ENCODE results near the gene CNKSR3.
A peak's percentile ranks its signal among the peaks of the same experiment; 100 is the strongest.
"Not testable (repeated sequence)": the region's sequence is repeated elsewhere in the genome, so short reads cannot be mapped to it uniquely, and the experiment has no call there.

The CNKSR3 gene

DNA sequence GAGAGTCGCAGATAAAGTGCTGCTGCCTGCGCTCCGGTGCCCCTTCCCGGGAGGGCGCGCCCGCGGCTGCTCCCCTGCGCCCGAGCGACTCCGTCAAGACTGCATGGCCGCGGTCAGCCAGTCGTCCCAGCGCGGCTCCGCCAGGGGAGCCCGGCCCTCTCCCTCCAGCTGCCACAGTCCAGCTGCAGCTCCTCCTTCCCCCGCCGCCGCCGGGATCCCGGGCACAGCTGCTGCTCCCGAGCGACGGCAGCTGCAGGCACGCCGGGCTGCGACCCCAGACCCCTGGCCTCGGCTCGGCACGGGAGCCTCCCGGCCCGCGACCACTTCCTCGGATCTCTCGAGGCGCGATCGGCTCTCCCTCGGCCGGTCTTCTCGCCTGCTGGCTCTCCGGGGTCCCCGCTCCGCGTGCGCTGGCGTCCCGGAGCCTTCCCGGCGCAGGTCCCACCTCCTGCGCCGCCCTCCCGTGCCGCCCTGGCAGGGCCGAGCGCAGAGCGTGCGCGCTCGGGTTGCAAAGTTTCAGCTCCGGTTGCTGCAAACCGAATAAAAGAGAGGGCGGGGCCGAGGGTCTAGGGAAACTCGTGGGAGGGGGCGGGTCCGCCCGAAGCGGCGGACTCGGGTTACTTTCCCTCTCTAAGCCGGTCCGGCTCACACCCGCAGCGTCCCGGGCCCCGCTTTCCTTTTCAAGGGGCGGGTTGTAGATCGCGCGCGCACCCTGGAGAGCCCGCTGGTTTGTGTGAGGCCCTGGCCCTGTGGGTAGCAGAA lies at the start of gene CNKSR3:
Gene CNKSR3 (minus strand): TSS at position 542 of the 762 bp plus-strand sequence. CDS start 571 bp downstream, outside the sequence.
- in situ Hi-C loops (cut with HindIII; ENCODE audit: low pct_ligation_motif_present, low pct_unique_long_range_greater_than_20kb, low sequenced_read_pairs), result no loop called here
- peak; percentile 89 for DNase-seq

DNA sequence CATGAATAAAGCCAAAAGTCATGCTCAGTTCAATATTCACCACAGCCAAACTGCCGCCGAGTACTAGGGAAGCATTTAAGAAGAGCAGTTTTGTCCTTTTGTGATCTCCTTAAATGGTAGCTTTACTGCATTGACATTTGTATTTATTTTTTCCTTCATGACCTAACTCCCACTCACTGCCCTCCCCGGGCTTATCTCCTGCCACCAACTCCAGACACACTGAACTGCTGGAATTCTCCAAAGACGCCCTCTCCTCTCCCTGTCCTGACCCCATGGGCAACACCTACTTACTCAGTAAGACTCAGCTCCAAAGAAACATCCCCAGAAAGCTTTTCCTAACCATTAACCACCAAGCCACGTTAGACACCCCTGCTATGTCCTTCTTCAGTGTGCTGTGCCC lies 48.5 kb upstream of the CNKSR3 start:
- in situ Hi-C loops (cut with HindIII; ENCODE audit: low pct_ligation_motif_present, low pct_unique_long_range_greater_than_20kb, low sequenced_read_pairs), result no loop called here
- DNase-seq, result no peak

DNA sequence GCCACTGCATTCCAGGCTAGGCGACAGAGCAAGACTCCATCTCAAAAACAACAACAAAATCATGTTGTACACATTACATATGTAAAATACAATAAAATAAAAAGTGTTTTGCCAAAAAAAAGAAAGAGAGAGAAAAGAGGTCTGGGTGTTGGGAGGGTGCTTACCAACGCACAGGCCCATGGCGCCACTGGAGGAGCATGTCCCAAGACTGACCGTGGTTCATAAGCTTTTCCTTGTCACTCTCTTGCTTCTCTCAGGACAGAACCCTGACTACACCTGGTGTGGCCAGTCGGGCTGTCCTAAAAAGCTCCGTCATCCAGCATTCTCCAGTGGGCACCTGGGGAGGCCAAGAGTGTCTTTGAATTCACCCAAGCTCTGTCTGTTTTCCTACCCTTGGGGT lies 48.0 kb upstream of the CNKSR3 start:
- DNase-seq, result no peak
- in situ Hi-C loops (cut with HindIII; ENCODE audit: low pct_ligation_motif_present, low pct_unique_long_range_greater_than_20kb, low sequenced_read_pairs), result no loop called here

DNA sequence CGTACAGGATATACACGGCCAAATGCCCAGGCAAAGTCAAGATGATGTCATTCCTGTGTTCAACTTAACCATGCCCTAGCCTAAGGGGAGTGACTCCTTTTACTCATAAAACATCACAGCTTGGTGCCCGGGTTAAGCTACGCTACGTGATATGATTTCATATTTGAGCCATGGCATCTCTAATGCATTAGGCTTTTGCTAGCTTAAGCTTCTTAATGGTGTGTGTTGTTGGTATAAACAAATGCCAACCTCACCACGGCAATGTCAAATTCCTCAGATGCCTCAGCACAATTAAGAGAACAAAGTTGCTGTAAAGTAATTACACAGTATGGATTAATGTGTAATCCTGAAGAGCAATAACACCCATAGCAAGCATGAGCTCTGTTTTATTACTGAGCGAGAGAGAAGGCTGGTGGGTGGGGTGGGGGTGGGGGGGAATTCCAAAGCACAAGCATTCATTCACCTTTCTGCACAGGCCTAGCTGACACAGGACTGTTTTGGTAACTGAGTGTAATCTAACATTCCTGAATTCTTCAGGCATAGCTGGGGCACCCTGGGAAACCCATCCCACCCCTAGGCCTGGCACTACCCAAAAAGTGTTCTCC lies 44.7 kb upstream of the CNKSR3 start:
- in situ Hi-C loops (cut with HindIII; ENCODE audit: low pct_ligation_motif_present, low pct_unique_long_range_greater_than_20kb, low sequenced_read_pairs), result no loop called here
- peak; percentile 10 for DNase-seq

DNA sequence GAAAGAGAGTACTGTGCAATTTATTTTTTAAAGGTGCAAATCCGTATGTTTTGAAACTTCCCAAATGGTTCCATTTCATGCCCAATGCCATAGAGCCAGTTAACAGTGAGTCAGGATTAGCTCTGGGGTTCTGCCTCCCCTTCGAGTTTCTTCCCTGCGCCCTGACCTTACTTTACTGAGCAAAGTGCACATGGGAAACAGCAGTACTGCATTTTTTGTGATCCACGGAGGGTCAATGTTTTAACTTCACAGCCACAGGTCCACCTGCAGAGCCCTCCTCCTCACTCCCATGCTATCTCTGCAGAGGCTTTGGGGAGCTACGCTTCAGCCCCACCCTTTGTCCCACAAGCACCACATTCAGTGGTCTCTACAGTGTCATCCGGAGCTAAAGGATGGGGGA lies 44.0 kb upstream of the CNKSR3 start:
- in situ Hi-C loops (cut with HindIII; ENCODE audit: low pct_ligation_motif_present, low pct_unique_long_range_greater_than_20kb, low sequenced_read_pairs), result no loop called here
- no peak for DNase-seq

DNA sequence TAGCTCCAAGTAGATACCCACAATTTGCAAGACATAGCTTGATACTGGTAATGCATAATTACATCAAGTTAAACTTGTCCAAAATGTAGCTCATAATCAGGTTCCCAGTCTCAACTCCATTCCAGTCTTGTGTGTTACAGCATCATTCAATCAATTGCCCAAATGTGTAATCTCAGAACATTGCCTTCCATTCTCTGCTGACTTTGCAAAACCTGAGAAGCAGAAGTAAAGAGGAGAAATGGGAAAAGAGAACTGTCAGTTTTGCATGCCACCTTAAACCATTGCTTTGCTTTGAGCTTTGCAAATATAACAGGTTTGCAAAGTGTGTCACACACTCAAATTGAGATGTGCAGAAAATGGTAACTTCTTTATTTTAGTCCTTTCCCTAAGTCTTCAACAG lies 40.3 kb upstream of the CNKSR3 start:
- no peak for DNase-seq
- in situ Hi-C loops (cut with HindIII; ENCODE audit: low pct_ligation_motif_present, low pct_unique_long_range_greater_than_20kb, low sequenced_read_pairs), result no loop called here

DNA sequence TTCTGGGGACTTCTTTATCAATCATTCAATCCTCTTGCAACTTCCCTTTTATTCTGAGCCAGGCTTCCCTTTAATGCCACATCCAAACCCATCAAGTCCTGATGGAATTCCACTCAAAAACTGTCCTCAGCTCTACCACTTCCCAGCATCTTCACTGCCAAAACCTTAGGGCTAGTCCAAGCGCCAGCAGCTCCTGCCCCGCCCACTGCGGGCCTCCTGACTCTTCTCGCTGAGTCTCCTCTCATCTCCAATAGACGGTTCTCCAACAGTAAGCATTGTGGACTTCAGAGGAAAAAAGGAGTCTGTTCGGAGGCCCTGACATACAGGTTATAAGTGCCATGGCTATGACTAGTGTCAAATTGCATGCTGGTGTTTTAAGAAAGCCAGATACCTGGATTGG lies 38.7 kb upstream of the CNKSR3 start:
- in situ Hi-C loops (cut with HindIII; ENCODE audit: low pct_ligation_motif_present, low pct_unique_long_range_greater_than_20kb, low sequenced_read_pairs), result no loop called here

DNA sequence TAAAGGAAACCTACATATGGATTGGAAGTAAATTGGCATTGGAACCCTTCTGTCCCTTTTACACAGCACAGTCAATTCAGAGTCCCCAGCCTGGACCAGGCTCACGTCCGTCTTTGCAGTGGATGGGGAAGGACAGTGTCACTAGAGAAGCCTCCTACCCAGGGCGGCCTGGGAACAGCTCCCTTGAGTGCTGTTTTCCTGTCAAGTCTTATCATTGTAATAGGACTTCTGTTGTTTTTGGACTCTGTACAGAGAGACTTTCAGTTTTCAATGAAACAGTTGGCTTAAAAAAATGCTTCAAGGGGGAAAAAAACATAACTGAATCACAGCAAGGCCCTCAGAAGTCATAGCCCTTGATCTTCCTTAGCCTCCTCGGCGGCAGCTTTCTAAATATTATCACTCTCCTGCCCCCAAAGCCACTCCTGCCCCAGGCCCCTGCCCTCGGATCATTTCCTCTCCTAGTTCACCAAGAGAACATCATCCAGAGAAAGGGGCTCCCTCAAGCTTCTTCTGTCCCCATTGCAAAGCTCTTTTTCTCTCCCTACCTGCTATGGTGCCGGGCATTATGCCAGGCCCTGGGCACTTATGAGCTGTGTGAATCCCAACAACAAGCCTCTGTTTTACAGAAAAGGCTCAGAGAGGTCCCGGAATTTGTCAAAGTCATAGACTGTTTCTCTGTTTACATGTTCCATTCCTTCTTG lies 37.8 kb upstream of the CNKSR3 start:
- in situ Hi-C loops (cut with HindIII; ENCODE audit: low pct_ligation_motif_present, low pct_unique_long_range_greater_than_20kb, low sequenced_read_pairs), result no loop called here
- no peak for DNase-seq

More for the DNA sequence above, 38.7 kb upstream of the CNKSR3 start:
- no peak for DNase-seq

DNA sequence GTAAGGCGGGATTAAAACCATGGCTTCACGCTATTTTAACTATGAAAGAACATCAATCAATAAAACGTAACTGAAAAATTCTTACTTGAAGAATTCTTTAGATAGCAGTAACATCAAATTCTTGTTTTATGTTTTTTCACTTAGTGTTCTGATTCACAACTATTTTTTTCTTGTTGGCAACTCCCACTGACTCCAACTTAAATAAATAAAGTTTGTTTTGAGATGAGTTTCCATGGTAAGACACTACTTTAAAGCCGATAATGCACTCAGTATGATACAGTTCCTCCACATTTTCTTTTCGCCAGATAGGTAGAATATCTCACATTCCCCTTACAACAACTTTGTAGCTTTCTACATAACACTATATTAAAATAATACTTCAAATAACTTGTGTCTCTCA lies 33.1 kb upstream of the CNKSR3 start:
- DNase-seq, result no peak
- in situ Hi-C loops (cut with HindIII; ENCODE audit: low pct_ligation_motif_present, low pct_unique_long_range_greater_than_20kb, low sequenced_read_pairs), result no loop called here

DNA sequence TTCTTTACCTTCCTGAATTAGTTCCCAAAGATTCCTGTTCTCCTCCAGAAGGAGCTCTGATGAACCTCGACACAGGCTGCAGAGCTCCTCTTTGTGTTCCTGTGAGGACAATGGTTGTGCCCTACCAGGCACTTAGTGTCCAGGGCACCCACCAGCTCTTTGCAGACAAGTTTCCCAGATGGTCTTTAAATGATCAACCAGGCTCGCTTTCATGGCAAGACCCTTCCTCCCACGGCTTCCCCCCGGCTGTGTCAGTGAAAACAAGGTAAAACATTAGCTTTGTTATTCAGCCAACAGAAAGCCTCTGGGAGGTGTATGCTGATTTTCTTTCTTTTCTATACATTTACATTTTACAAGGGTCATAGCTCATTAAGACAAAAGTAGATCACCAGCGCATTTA lies 32.3 kb upstream of the CNKSR3 start:
- in situ Hi-C loops (cut with HindIII; ENCODE audit: low pct_ligation_motif_present, low pct_unique_long_range_greater_than_20kb, low sequenced_read_pairs), result no loop called here
- DNase-seq, result no peak

DNA sequence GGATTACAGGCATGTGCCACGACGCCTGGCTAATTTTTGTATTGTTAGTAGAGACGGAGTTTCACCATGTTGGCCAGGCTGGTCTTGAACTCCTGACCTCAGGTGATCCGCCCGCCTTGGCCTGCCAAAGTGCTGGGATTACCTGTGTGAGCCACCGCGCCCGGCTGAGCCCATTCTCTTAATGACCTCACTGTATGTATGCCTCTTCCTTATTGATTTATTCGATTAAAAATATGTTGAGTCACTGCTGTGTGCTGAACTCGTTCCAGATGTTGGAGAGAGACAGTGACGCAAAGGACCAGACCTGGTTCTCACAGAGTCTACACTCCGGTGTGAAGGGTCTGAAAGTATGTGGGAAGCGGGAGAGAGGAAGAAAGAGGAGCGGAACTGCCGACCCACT lies 31.4 kb upstream of the CNKSR3 start:
- in situ Hi-C loops (cut with HindIII; ENCODE audit: low pct_ligation_motif_present, low pct_unique_long_range_greater_than_20kb, low sequenced_read_pairs); DNase-seq: not testable (repeated sequence)

DNA sequence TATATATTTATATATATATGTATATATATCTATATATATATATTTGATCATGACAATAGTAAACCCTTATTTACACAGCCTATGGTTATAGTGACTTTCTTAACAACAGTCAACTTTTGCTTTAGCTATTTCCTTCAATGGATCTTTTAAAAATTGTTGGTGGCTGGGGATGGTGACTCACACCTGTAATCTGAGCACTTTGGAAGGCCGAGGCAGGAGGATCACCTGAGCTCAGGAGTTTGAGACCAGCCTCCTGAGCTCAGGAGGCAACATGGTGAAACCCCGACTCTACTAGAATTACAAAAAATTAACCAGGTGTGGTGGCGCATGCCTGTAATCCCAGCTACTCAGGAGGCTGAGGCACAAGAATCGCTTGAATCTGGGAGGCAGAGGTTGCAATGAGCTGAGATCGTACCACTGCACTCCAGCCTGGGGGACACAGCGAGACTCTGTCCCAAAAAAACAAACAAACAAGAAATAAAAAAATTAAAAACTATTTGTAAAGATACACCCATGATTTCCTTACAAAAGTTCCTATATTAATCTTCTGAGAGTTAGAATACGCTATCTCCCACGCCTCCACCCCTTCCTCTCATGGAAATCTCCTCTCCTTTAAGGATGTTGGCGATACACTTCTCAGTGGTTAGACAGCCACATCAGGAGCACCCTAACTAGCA lies 29.2 kb upstream of the CNKSR3 start:
- in situ Hi-C loops (cut with HindIII; ENCODE audit: low pct_ligation_motif_present, low pct_unique_long_range_greater_than_20kb, low sequenced_read_pairs), result no loop called here
- no peak for DNase-seq

DNA sequence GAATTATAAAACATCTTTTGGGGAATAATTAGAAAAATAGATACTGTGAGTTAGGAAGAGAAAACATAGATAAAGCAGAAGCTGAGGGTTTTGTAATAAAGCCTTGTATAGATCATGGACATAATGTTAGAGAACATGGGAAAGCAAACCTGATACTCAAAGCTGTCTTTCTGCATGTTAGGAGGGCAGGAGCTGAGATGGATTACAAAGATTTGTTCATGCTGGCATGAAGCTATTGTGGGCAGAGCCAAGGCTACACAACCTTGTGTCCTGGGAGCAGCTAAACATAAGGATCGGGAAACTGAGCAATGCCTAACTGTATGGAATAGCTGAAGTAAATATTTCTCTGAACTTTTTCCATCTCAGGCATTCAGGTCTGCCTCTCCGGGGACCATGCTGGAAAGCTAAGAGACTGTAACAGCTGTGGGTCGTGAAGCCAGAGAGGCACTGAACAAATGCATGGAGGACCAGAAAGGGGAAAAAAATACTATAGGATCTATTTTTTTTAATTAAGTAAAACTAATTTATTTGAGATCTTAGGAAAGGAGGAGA lies 28.2 kb upstream of the CNKSR3 start:
- DNase-seq, result no peak
- in situ Hi-C loops (cut with HindIII; ENCODE audit: low pct_ligation_motif_present, low pct_unique_long_range_greater_than_20kb, low sequenced_read_pairs), result no loop called here

DNA sequence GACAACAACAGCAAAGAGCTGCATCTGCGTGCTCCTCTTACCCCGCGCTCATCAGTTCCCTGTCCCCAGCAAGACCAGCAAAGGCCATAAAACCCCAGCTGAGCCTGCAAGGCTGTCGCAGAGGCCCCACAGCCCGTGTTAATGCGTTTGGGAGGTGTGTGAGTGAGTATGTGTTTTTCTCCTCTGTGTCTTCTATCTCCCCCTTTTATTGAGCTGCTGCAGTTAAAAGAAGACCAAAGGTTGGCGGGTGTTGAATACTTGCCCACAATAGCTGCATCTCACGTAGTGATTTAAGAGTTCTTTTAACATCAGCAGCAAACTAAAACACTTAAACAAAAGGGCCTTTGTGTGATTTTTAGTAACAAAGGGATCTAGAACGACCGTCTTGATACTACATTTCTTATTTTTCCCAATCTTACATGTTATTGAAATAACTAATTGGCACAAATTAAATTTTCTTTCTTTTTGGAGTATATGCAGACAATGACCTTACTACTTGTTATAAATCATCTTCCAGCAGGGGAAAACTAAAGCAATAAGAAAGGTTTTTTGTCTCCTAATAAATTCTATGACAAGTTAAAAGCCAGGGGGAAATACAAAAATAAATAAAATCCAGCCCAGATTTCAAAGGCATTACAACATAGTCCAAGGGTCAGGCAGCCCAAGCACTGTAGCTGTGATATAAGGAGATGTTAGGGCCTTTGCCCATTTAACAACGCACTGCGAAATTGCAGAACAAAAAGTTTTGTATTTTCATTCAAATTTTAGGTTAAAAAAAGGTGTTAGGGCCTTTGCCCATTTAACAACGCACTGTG lies 27.2 kb upstream of the CNKSR3 start:
- no peak for DNase-seq
- in situ Hi-C loops (cut with HindIII; ENCODE audit: low pct_ligation_motif_present, low pct_unique_long_range_greater_than_20kb, low sequenced_read_pairs), result no loop called here

DNA sequence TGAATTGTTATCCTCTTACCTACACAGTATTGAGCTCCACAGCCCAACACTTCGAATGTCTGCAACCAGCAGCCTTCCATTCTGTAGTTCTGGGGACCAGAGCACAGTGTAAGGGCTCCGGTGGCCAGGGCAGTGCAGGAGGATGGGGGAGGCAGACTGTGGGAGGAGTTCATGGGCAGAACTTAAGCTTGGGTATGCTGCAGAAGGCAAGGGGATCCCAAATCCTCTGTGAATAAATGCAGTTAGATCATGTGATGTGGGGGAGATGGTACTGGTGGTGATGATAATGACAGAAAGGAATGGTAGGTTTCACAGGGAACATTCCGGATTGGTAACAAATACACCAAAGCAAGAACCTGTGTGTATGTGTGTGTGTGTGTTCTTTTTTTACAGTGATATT lies 26.5 kb upstream of the CNKSR3 start:
- in situ Hi-C loops (cut with HindIII; ENCODE audit: low pct_ligation_motif_present, low pct_unique_long_range_greater_than_20kb, low sequenced_read_pairs), result no loop called here
- DNase-seq, result no peak

DNA sequence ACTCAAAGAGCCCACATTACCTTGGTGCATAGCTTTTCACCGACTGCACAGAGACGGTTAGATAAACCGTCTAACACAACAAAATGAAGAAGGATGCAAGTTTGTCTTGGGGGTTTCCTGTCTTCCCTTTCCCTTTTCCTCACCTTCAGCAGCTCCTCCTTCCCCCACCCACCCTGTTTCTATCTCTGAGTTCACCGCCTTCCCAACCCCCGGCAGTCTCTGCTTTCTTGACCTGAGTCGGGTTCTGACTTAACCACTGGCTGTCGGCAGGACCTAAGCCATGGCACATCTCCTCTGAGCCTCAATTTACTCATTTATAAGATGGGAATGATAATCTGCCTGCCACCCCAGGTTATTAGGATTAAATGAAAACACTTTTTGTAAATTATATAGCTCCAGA lies 25.8 kb upstream of the CNKSR3 start:
- in situ Hi-C loops (cut with HindIII; ENCODE audit: low pct_ligation_motif_present, low pct_unique_long_range_greater_than_20kb, low sequenced_read_pairs), result no loop called here
- DNase-seq, result no peak

DNA sequence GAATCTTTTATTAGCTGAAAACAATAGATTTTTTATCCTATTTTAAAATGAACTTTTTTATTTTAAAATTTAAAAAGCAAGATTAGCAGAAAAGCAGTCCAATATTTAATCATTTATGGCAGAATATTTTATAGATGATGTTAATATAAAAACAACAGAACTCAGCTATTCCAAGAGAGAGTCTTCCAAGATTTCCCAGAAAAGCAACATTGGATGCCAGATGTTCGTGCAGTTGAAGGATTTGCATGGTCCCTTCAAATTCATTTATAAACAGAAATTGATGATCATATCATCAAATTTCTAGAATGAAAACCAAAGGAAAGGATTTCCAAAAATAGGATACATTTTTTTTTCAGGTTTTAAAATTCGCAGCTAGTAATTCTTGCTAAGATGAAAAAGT lies 25.4 kb upstream of the CNKSR3 start:
- in situ Hi-C loops (cut with HindIII; ENCODE audit: low pct_ligation_motif_present, low pct_unique_long_range_greater_than_20kb, low sequenced_read_pairs), result no loop called here
- DNase-seq, result no peak

DNA sequence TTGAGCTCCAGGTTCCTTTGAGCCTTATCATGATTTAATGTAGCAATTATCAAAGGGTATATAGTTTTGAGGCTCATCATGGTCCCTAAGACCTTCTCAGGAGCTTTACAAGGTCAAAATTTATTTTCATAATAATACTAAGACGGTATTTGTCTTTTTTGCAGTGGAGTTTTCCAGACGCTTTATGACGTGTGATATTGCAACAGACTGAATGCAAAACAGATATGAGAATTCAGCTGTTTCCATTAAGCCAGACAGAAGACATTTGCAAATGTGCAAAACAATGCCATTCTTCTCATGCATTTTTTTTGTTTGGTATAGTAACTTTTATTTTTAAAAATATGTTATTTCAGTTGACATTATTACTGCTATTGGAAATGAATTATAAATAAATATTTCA lies 24.7 kb upstream of the CNKSR3 start:
- in situ Hi-C loops (cut with HindIII; ENCODE audit: low pct_ligation_motif_present, low pct_unique_long_range_greater_than_20kb, low sequenced_read_pairs), result no loop called here
- no peak for DNase-seq
